Measurements from ENCODE around the gene C1orf210. TPM values are rescaled to one million over a fixed set of nuclear protein-coding genes. Genes with fewer than 3 reads are reported as not detected.
A peak's percentile ranks its signal among the peaks of the same experiment; 100 is the strongest.

C1orf210 gene
- total and polyA plus RNA-seq, 9 of the 15 experiments (the other 6 are each of a cell fraction or from before 2014, with no cell fraction given), result 0.21 TPM; not detected in 8

DNA sequence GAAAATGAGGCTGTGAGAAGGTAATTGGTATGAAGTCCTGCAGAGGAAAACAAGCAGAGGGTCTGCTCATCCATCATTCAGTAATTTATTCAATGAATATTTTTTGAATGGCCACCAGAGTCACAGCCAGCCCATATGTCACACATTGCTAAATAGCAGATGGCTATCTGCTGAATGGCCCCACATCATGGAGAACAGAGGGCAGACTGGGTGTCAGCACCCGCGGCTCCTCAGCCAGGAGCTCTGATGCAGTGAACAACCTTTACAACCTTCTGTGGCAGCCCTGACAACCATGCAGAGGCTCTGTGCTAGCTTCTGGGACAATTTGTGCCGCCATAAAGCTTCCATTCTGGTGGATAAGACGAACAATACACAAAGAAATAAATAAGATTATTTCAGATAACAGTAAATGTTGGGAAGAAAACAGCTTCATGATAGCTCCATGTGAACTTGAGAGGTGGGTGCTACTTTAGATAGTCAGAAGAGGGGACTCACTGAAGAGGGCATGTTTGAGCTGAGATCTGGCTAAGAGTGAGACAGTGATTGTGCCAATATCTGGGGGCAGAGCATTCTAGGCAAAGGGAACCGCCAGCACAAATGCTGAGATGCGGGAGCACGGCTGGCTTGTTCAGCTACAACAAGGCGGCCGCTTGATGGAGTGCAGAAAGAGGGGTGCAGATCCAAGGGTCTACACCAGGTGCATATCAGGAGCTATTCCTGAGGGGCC, 2.8 kb upstream of the C1orf210 start:
- POLR2A ChIA-PET, result interaction anchor here (0.6 to 1.0 kb wide), 4 partner anchors 11 to 222 kb away, joined by 3 to 5 read pairs (median 4); no protein-coding TSS in a partner anchor
- DNase-seq (ENCODE audit: extremely low read depth in 1 of 4, low spot score in 3 of 4) (no peak), ATAC-seq (no peak), FAIRE-seq (peak; percentile 35)
- Histone ChIP-seq H3K79me2 (ENCODE audit: control insufficient read depth, insufficient read depth, low read length) (no peaks in the 10 kb centered on the region), H3K27ac (ENCODE audit: extremely low read depth, low read depth, low read length) (no peak overlapping the region), H3K4me1 (replicated peaks in 1 of 2; ENCODE audit: control insufficient read depth in 2 of 2, insufficient read depth in 2 of 2, low read length in 2 of 2) (peaks cover 0 to 16% of the 10 kb centered on the region in 2 experiments; a peak in 3 of 5 replicates), H3K4me3 (no peak overlapping the region), H3K36me3 (ENCODE audit: control insufficient read depth, insufficient read depth, low read length) (no peaks in the 10 kb centered on the region), H3K27me3 (ENCODE audit: control insufficient read depth in 2 of 2, insufficient read depth in 2 of 2, low read length in 2 of 2) (peaks cover 48 to 85% of the 10 kb centered on the region in 2 experiments), H4K20me1 (replicated peaks; ENCODE audit: control insufficient read depth, insufficient read depth, low read length) (peaks cover 11% of the 10 kb centered on the region), H3K4me2 (ENCODE audit: insufficient read depth, low read length) (no peak overlapping the region), H2AFZ (ENCODE audit: low read depth, low read length) (no peak overlapping the region), H3K9me1 (ENCODE audit: control insufficient read depth, insufficient read depth, low read length) (peaks cover 3% of the 10 kb centered on the region), H3K9ac (ENCODE audit: insufficient read depth in 1 of 2, low read depth in 2 of 2, low read length in 2 of 2) (no peak overlapping the region), H3K9me3 (replicated peaks; ENCODE audit: control insufficient read depth, insufficient read depth, low read depth, low read length) (no peaks in the 10 kb centered on the region)
- CTCF ChIA-PET (ENCODE audit: low intra/inter-chr PET ratio), result no interaction called here
- 4% methylated on average over 9 of the region's 9 CpGs for WGBS (ENCODE audit: insufficient coverage, low coverage, missing lambda C conversion rate)
- in situ Hi-C loops (cut with MboI) (no loop called here), intact Hi-C loops (cut with micrococcal nuclease) (no loop called here)
- no TSS peak for BruUV-seq (replicated peaks)
- TF ChIP-seq CEBPG (CRISPR knock-in tag; IDR thresholded peaks at IDR 0.05) (no peak), CEBPG (tag; conservative IDR thresholded peaks at IDR 0.05 in 1 of 2, IDR thresholded peaks at IDR 0.05 in 1 of 2) (0 out of 4 replicates have a peak, but pooled peaks of 1 of the 2 experiments have one; percentile 35), CEBPB (tag; IDR thresholded peaks at IDR 0.05) (peak; percentile 74), ZNF143 (CRISPR knock-in tag; IDR thresholded peaks at IDR 0.05) (no peak)

DNA sequence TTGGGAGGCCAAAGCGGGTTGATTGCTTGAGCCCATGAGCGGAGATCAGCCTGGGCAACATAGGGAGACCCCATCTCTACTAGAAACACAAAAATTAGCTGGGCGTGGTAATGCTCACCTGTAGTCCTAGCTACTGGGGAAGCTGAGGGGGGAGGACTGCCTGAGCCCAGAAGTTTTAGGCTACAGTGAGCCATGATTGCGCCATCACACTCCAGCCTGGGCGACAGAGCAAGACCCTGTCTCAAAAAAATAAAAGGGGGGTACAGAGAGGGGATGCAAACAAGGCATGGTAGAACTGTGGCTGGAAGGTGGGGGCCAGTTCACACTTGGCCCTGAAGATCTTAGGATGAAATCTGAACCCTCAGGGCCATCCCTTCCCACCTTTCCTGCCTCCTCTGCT, 1.2 kb upstream of the C1orf210 start:
- no peak for ATAC-seq
- Histone ChIP-seq H3K36me3 (ENCODE audit: control insufficient read depth, insufficient read depth, low read length) (no peaks in the 10 kb centered on the region), H3K79me2 (ENCODE audit: control insufficient read depth, insufficient read depth, low read length) (no peaks in the 10 kb centered on the region), H2AFZ (ENCODE audit: low read depth, low read length) (no peak overlapping the region), H3K27me3 (ENCODE audit: control insufficient read depth in 2 of 2, insufficient read depth in 2 of 2, low read length in 2 of 2) (peaks cover 45 to 84% of the 10 kb centered on the region in 2 experiments), H3K4me2 (ENCODE audit: insufficient read depth, low read length) (no peak overlapping the region), H3K9me1 (ENCODE audit: control insufficient read depth, insufficient read depth, low read length) (peaks cover 3% of the 10 kb centered on the region), H3K4me3 (no peak overlapping the region), H3K9me3 (replicated peaks; ENCODE audit: control insufficient read depth, insufficient read depth, low read depth, low read length) (no peaks in the 10 kb centered on the region), H3K4me1 (replicated peaks in 1 of 2; ENCODE audit: control insufficient read depth in 2 of 2, insufficient read depth in 2 of 2, low read length in 2 of 2) (peaks cover 0 to 16% of the 10 kb centered on the region in 2 experiments; a peak in 3 of 5 replicates), H4K20me1 (replicated peaks; ENCODE audit: control insufficient read depth, insufficient read depth, low read length) (peaks cover 8% of the 10 kb centered on the region), H3K9ac (ENCODE audit: insufficient read depth in 1 of 2, low read depth in 2 of 2, low read length in 2 of 2) (no peak overlapping the region), H3K27ac (ENCODE audit: extremely low read depth, low read depth, low read length) (no peak overlapping the region)
- FAIRE-seq, result no peak
- CTCF ChIA-PET (ENCODE audit: low intra/inter-chr PET ratio), result no interaction called here
- 15% methylated on average over 5 of the region's 5 CpGs for WGBS (ENCODE audit: insufficient coverage, low coverage, missing lambda C conversion rate)
- BruUV-seq (replicated peaks), result no TSS peak
- intact Hi-C loops (cut with micrococcal nuclease) (no loop called here), in situ Hi-C loops (cut with MboI) (no loop called here)
- POLR2A ChIA-PET, result interaction anchor here (0.6 to 1.2 kb wide), 2 partner anchors 44 to 174 kb away, joined by 3 read pairs; no protein-coding TSS in a partner anchor
- DNase-seq (ENCODE audit: extremely low read depth in 1 of 4, low spot score in 3 of 4), result no peak
- no peak for TF ChIP-seq KLF6 (CRISPR knock-in tag; IDR thresholded peaks at IDR 0.05; ENCODE audit: borderline replicate concordance)
- TF ChIP-seq CEBPG (CRISPR knock-in tag; IDR thresholded peaks at IDR 0.05), result no peak
- 0 out of 4 replicates have a peak, but pooled peaks of 1 of the 2 experiments have one; percentile 17 for TF ChIP-seq CEBPG (tag; conservative IDR thresholded peaks at IDR 0.05 in 1 of 2, IDR thresholded peaks at IDR 0.05 in 1 of 2)
- TF ChIP-seq GTF2E2 (tag; IDR thresholded peaks at IDR 0.05), result no peak
- no peak for TF ChIP-seq SMARCC2 (IDR thresholded peaks at IDR 0.05; ENCODE audit: low read depth)
- TF ChIP-seq, protein P1, sequence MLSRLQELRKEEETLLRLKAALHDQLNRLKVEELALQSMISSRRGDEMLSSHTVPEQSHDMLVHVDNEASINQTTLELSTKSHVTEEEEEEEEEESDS (CRISPR knock-in tag; IDR thresholded peaks at IDR 0.05), result no peak
